Fibroblast of lung (primary cell): Measurements from ENCODE around the gene BTG3. TPM values are rescaled to one million over a fixed set of nuclear protein-coding genes. Genes with fewer than 3 reads are reported as not detected.
A peak's percentile ranks its signal among the peaks of the same experiment; 100 is the strongest.

Source experiments
- DNase-seq, 2 donors: peaks; one replicate each; pipeline versions ENCODE4 v3.0.0 to v3.0.0-alpha.2; 2010; ENCODE audit warnings: low read depth in 2 of 2
- H2AFZ ChIP-seq: 2 replicates; pipeline ENCODE4 v1.5.1; 2012; ENCODE audit warnings: low read length, control low read depth, inconsistent platforms
- H3K27ac ChIP-seq: 2 replicates; pipeline ENCODE4 v1.5.1; 2011; ENCODE audit warnings: low read length, control low read depth; ENCODE audit not compliant: insufficient read depth
- H3K27me3 ChIP-seq: 2 replicates; pipeline ENCODE4 v1.5.1; 2011; ENCODE audit warnings: mild to moderate bottlenecking, low read length; ENCODE audit not compliant: control insufficient read depth, insufficient read depth
- H3K36me3 ChIP-seq: 2 replicates; pipeline ENCODE4 v1.5.1; 2011; ENCODE audit warnings: low read length; ENCODE audit not compliant: control insufficient read depth, insufficient read depth
- H3K4me1 ChIP-seq: 2 replicates; pipeline ENCODE4 v1.5.1; 2011; ENCODE audit warnings: low read length; ENCODE audit not compliant: control insufficient read depth, insufficient read depth; ENCODE audit errors: extremely low read depth
- H3K4me2 ChIP-seq: 2 replicates; pipeline ENCODE4 v1.5.1; 2011; ENCODE audit warnings: low read length, control low read depth; ENCODE audit not compliant: insufficient read depth; ENCODE audit errors: extremely low read depth
- H3K4me3 ChIP-seq, 4 experiments: fragments of 200-600 bp in 1 of 4; sonication (generic) in 1 of 4; replicated peaks in 1 of 4; 2 replicates each; pipeline ENCODE4 v1.5.1; 2011 to 2016; ENCODE audit warnings: low read length in 4 of 4, low read depth in 3 of 4, mild to moderate bottlenecking in 3 of 4, control low read depth in 2 of 4, inconsistent platforms in 1 of 4, mixed read lengths in 1 of 4; ENCODE audit not compliant: insufficient read depth in 1 of 4; ENCODE audit errors: control extremely low read depth in 1 of 4
- H3K79me2 ChIP-seq: 2 replicates; pipeline ENCODE4 v1.5.1; 2012; ENCODE audit warnings: mild to moderate bottlenecking, low read length, inconsistent platforms; ENCODE audit not compliant: control insufficient read depth, insufficient read depth
- H3K9ac ChIP-seq: 2 replicates; pipeline ENCODE4 v1.5.1; 2011; ENCODE audit warnings: mild to moderate bottlenecking, low read length, control low read depth; ENCODE audit not compliant: insufficient read depth
- H3K9me3 ChIP-seq: 2 replicates; pipeline ENCODE4 v1.5.1; 2012; ENCODE audit warnings: low read depth, low read length; ENCODE audit not compliant: control insufficient read depth, insufficient read depth
- H4K20me1 ChIP-seq: 2 replicates; pipeline ENCODE4 v1.5.1; 2011; ENCODE audit warnings: low read length; ENCODE audit not compliant: control insufficient read depth, insufficient read depth; ENCODE audit errors: extremely low read depth
- CTCF ChIP-seq, 2 donors: IDR thresholded peaks in 1 of 2; conservative IDR thresholded peaks in 1 of 2; 1 replicate in 1 of 2; 2 replicates in 1 of 2; pipeline ENCODE4 v1.5.1; 2011 to 2012; ENCODE audit warnings: low read length in 2 of 2, control low read depth in 1 of 2, inconsistent platforms in 1 of 2, low read depth in 1 of 2, mild to moderate bottlenecking in 1 of 2
- EZH2 ChIP-seq: IDR thresholded peaks from 2 replicates; pipeline ENCODE4 v1.5.1; 2012; ENCODE audit warnings: low read length, control low read depth, mild to moderate bottlenecking; ENCODE audit errors: missing control alignments
- polyA plus RNA-seq, 2 donors: library from polyadenylated mRNA; depleted of rRNA in 1 of 2; stranded (reverse) in 1 of 2; unstranded in 1 of 2; fragments of >200 nt; gene quantifications; 2 replicates each; pipeline ENCODE4 v1.2.1, GENCODE V29; 2011 to 2012; ENCODE audit warnings: missing spikeins in 1 of 2
- total RNA-seq: library from RNA; depleted of rRNA; stranded (reverse); fragments of >200 nt; gene quantifications from 2 replicates; pipeline ENCODE4 v1.2.1, GENCODE V29; 2014

The BTG3 gene
- total and polyA plus RNA-seq, 2 donors (not counting 1 experiment from before 2014, with no cell fraction given), result 32.5 to 51.2 TPM

- DNase-seq, result no peak
- H3K4me2 ChIP-seq, result no peak overlapping the region
- no peak overlapping the region for H2AFZ ChIP-seq
- no peaks in the 10 kb centered on the region for H3K27me3 ChIP-seq
- no peak overlapping the region for H3K27ac ChIP-seq
- H3K9me3 ChIP-seq, result no peaks in the 10 kb centered on the region
- H3K4me1 ChIP-seq, result no peaks in the 10 kb centered on the region
- no peak overlapping the region for H3K4me3 ChIP-seq
- H4K20me1 ChIP-seq, result no peaks in the 10 kb centered on the region
- no peaks in the 10 kb centered on the region for H3K79me2 ChIP-seq
- H3K36me3 ChIP-seq, result no peaks in the 10 kb centered on the region
- no peak for TF ChIP-seq EZH2
- no peak for TF ChIP-seq CTCF (conservative IDR thresholded peaks at IDR 0.05 in 1 of 2, IDR thresholded peaks at IDR 0.05 in 1 of 2; ENCODE audit: low read depth in 1 of 2, low read length in 2 of 2)
- no peak overlapping the region for H3K9ac ChIP-seq
Measured at GRCh38 chr21:17578162-17578561, 34.5 kb downstream of the BTG3 start.

GRCh38 chr21:17577701-17578100, 35.0 kb downstream of the BTG3 start:
- Histone ChIP-seq H3K36me3 (no peaks in the 10 kb centered on the region), H3K4me3 (no peak overlapping the region), H3K4me1 (no peaks in the 10 kb centered on the region), H2AFZ (no peak overlapping the region), H3K79me2 (no peaks in the 10 kb centered on the region), H3K9me3 (no peaks in the 10 kb centered on the region), H4K20me1 (no peaks in the 10 kb centered on the region), H3K9ac (no peak overlapping the region), H3K27me3 (no peaks in the 10 kb centered on the region), H3K4me2 (no peak overlapping the region), H3K27ac (no peak overlapping the region)
- no peak for TF ChIP-seq CTCF (conservative IDR thresholded peaks at IDR 0.05 in 1 of 2, IDR thresholded peaks at IDR 0.05 in 1 of 2; ENCODE audit: low read depth in 1 of 2, low read length in 2 of 2)
- no peak for TF ChIP-seq EZH2
- no peak for DNase-seq

- no peak for TF ChIP-seq EZH2
- TF ChIP-seq CTCF (conservative IDR thresholded peaks at IDR 0.05 in 1 of 2, IDR thresholded peaks at IDR 0.05 in 1 of 2; ENCODE audit: low read depth in 1 of 2, low read length in 2 of 2), result no peak
- Histone ChIP-seq H2AFZ (no peak overlapping the region), H3K4me3 (no peak overlapping the region), H3K9ac (no peak overlapping the region), H3K36me3 (no peaks in the 10 kb centered on the region), H4K20me1 (no peaks in the 10 kb centered on the region), H3K9me3 (no peaks in the 10 kb centered on the region), H3K4me1 (no peaks in the 10 kb centered on the region), H3K4me2 (no peak overlapping the region), H3K79me2 (no peaks in the 10 kb centered on the region), H3K27me3 (no peaks in the 10 kb centered on the region), H3K27ac (no peak overlapping the region)
- DNase-seq, result peak in 1 of 2 donors; percentile 29
Measured at GRCh38 chr21:17576080-17576835, 36.4 kb downstream of the BTG3 start.
